Mucosa of descending colon (tissue), 3 donors: ENCODE measurements around the gene PDPK1. TPM values are rescaled to one million over a fixed set of nuclear protein-coding genes. Genes with fewer than 3 reads are reported as not detected.
"Not testable (repeated sequence)": the region's sequence is repeated elsewhere in the genome, so short reads cannot be mapped to it uniquely, and the experiment has no call there.

Experiments
- ATAC-seq: fragments of 200-7000 bp; cut with Tn5 transposase; one replicate; pipeline ENCODE4 v1.9.1; 2020; ENCODE audit warnings: mild to moderate bottlenecking, moderate library complexity
- DNase-seq, 3 donors: peaks; one replicate each; pipeline ENCODE4 v3.0.0-alpha.2; 2020
- H3K36me3 ChIP-seq: fragments of 200-600 bp; one replicate; pipeline ENCODE4 v1.8.0; 2021; ENCODE audit warnings: low read depth, mild to moderate bottlenecking
- H3K4me1 ChIP-seq: fragments of 200-600 bp; one replicate; pipeline ENCODE4 v1.8.0; 2021; ENCODE audit warnings: low read depth, mild to moderate bottlenecking
- H3K4me3 ChIP-seq: fragments of 200-600 bp; one replicate; pipeline ENCODE4 v1.8.0; 2021; ENCODE audit warnings: mild to moderate bottlenecking
- H3K9me3 ChIP-seq: fragments of 200-600 bp; one replicate; pipeline ENCODE4 v1.8.0; 2021; ENCODE audit warnings: mild to moderate bottlenecking
- intact Hi-C, 2 donors: fragments of 100-400 bp; cut with DNase I in 1 of 2; cut with micrococcal nuclease in 1 of 2; formaldehyde crosslinking; loops; one replicate each; pipeline versions ENCODE4 v1.11.0 to v1.11.1; 2022; cut with DNase I, micrococcal nuclease
- microRNA-seq: library from miRNA; unstranded; fragments of <30 nt; microRNA quantifications from one replicate; pipeline ENCODE4, GENCODE V29; 2019
- total RNA-seq, 3 donors: library from RNA; stranded (reverse); fragmentation: NEBNext Ultra II Directional in 2 of 3; extraction: Animal tissue kit (Norgen Biotek cat#: 25700) in 2 of 3; gene quantifications; one replicate each; pipeline versions ENCODE4 v1.2.1 to v1.2.4, GENCODE V29; 2021 to 2023
- TF ChIP-seq, protein P1 (sequence below): fragments of 200-600 bp; IDR thresholded peaks from one replicate; pipeline ENCODE4 v1.8.0; 2022; ENCODE audit warnings: antibody characterized with exemption, mild to moderate bottlenecking
- donor health status: DM: no; HTN: no; CAD: no; lungs with moderate emphysema.
- donor health status: DM: no; HTN: no; CAD: no.
- donor health status: DM: no; HTN: yes; CAD: no.

PDPK1 gene
- total RNA-seq, 3 donors from 2014 or later: 73.3 to 79.6 (median 79.3) TPM

DNA sequence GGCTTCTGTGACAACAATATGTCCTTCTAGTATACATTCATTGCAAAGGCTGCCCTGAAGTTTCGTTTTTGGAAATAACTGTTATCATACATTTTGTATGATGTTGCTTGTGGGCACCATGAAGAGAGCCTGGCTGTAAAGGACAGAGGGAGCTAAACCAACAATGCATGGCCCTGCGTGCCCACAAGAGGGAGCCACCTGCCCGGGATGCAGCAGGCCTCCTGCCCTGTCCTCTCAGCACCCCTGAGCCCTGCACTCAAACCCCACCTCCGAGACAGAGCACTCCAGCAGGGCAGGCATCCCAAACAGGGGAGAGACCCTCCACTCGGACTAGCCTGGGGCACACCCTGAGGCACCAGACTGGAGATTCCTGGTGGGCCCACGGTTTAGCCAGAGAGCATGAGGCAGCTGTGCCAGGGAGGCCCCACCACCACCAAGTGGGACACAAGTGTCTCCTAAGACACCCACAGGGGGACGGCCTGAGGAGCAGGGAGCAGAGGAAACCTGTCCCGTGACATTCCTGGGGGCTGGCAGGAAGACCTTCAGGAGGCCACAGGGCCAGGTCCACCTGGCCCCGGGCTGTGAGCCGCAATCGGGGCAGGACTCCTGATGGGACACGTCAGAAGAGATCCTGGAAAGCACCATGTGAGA, 101.4 kb downstream of the PDPK1 start:
- H3K36me3 ChIP-seq, H3K9me3 ChIP-seq, intact Hi-C loops, H3K4me3 ChIP-seq, H3K4me1 ChIP-seq: not testable (repeated sequence)
- ATAC-seq: peak; percentile 94
- TF ChIP-seq, protein P1, sequence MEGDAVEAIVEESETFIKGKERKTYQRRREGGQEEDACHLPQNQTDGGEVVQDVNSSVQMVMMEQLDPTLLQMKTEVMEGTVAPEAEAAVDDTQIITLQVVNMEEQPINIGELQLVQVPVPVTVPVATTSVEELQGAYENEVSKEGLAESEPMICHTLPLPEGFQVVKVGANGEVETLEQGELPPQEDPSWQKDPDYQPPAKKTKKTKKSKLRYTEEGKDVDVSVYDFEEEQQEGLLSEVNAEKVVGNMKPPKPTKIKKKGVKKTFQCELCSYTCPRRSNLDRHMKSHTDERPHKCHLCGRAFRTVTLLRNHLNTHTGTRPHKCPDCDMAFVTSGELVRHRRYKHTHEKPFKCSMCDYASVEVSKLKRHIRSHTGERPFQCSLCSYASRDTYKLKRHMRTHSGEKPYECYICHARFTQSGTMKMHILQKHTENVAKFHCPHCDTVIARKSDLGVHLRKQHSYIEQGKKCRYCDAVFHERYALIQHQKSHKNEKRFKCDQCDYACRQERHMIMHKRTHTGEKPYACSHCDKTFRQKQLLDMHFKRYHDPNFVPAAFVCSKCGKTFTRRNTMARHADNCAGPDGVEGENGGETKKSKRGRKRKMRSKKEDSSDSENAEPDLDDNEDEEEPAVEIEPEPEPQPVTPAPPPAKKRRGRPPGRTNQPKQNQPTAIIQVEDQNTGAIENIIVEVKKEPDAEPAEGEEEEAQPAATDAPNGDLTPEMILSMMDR: peak; percentile 32
- peak in 2 of 3 donors; percentile 56 to 80 for DNase-seq

GRCh38 chr16:2639722-2640072, 101.9 kb downstream of the PDPK1 start:
- H3K4me1 ChIP-seq, DNase-seq, H3K4me3 ChIP-seq, H3K36me3 ChIP-seq, H3K9me3 ChIP-seq, intact Hi-C loops: not testable (repeated sequence)
- ATAC-seq: peak; percentile 42

DNA sequence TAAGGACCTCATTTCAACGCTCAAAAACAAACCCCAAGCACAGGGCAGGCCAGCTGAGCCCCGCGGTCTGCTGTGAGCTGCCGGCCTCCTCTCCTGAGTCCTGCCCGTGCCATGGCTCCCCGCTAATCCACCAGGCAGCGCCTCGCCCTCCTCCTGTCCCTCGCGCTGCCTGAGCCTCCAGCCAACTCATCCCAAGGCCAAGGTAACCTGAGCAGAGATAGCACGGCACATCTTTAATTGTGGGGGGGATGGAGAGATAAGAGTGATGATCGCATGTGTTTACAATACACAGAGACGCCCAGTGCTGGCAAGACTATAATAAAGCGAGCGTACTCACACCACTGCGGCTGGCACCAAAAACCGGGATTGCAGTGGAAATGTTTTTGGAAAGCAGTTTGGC, 104.7 kb downstream of the PDPK1 start:
- intact Hi-C loops, H3K4me3 ChIP-seq, DNase-seq, ATAC-seq, H3K36me3 ChIP-seq, H3K4me1 ChIP-seq, H3K9me3 ChIP-seq: not testable (repeated sequence)

- H3K4me1 ChIP-seq, H3K9me3 ChIP-seq, H3K36me3 ChIP-seq, H3K4me3 ChIP-seq, DNase-seq, intact Hi-C loops: not testable (repeated sequence)
- peak; percentile 23 for ATAC-seq
These were observed 107.1 kb downstream of the PDPK1 start for GRCh38 chr16:2644754-2645453.

GRCh38 chr16:2651268-2651871, 113.5 kb downstream of the PDPK1 start:
- H3K9me3 ChIP-seq, H3K4me3 ChIP-seq, H3K36me3 ChIP-seq, DNase-seq, intact Hi-C loops, H3K4me1 ChIP-seq: not testable (repeated sequence)
- peak; percentile 86 for ATAC-seq

Small RNAs within 50 kb of the gene (microRNA-seq; reads per million reads assigned to microRNA genes)
- gene MIR3178: not detected

Other genes with a start within 250 kb of the PDPK1 start
- 10 to 100 TPM in 1 of 3 donors, 1 to 10 TPM in 2; 3.0 to 13.5 (median 3.4) TPM for gene ABCA3, start 197.3 kb upstream of the PDPK1 start, total RNA-seq
- 10 to 100 TPM in 1 of 3 donors, 1 to 10 TPM in 2; 3.4 to 12.7 (median 3.7) TPM for gene CCNF, start 108.6 kb upstream of the PDPK1 start, total RNA-seq
- 1 to 10 TPM; 1.1 to 5.5 (median 2.8) TPM for gene TEDC2, start 77.9 kb upstream of the PDPK1 start, total RNA-seq
- gene NTN3, start 66.7 kb upstream of the PDPK1 start, total RNA-seq: under 1 TPM in 1 of 3 donors, not detected in 2; 0.44 TPM
- 10 to 100 TPM in 1 of 3 donors, 1 to 10 TPM in 2; 6.9 to 14.3 (median 8.5) TPM for gene TBC1D24, start 62.9 kb upstream of the PDPK1 start, total RNA-seq
- gene ATP6V0C, start 24.1 kb upstream of the PDPK1 start, total RNA-seq: 100 to 1,000 TPM; 171 to 261 (median 201) TPM
- gene AMDHD2, start 17.6 kb upstream of the PDPK1 start, total RNA-seq: 10 to 100 TPM; 33.6 to 51.2 (median 38.4) TPM
- 1 to 10 TPM in 1 of 3 donors, under 1 TPM in 1, not detected in 1; 0.89 to 1.2 TPM for gene CEMP1, start 6.6 kb upstream of the PDPK1 start, total RNA-seq
- gene KCTD5, start 144.5 kb downstream of the PDPK1 start, total RNA-seq: 10 to 100 TPM; 28.2 to 80.7 (median 48.5) TPM
- 1 to 10 TPM; 1.1 to 2.2 (median 1.4) TPM for gene PRSS27, start 182.2 kb downstream of the PDPK1 start, total RNA-seq
- gene SRRM2, start 214.6 kb downstream of the PDPK1 start, total RNA-seq: 100 to 1,000 TPM; 538 to 819 (median 692) TPM
- 100 to 1,000 TPM; 231 to 296 (median 285) TPM for gene ELOB, start 239.3 kb downstream of the PDPK1 start, total RNA-seq
- gene PRSS33, start 249.5 kb downstream of the PDPK1 start, total RNA-seq: not detected